CD4-positive, alpha-beta T cell (primary cell): ENCODE measurements around the gene OXCT1. TPM values are rescaled to one million over a fixed set of nuclear protein-coding genes. Genes with fewer than 3 reads are reported as not detected.
"Not testable (repeated sequence)": the region's sequence is repeated elsewhere in the genome, so short reads cannot be mapped to it uniquely, and the experiment has no call there.

Experiments
- ATAC-seq: fragments of 200-7000 bp; cut with Tn5 transposase; one replicate; pipeline ENCODE4 v1.10.0; 2022; ENCODE audit warnings: mild to moderate bottlenecking; ENCODE audit not compliant: poor library complexity
- CTCF ChIA-PET: fragments of 350-600 bp; sonication (Branson Sonifier 250); formaldehyde crosslinking; loops from one replicate; lab custom pipeline; 2021; ENCODE audit warnings: antibody characterized with exemption, inconsistent platforms; lab: Charles Lee
- POLR2A ChIA-PET: fragments of 350-600 bp; sonication (Branson Sonifier 250); formaldehyde crosslinking; loops from one replicate; lab custom pipeline; 2021; ENCODE audit warnings: antibody characterized with exemption, inconsistent platforms; lab: Charles Lee
- DNase-seq, 14 experiments: peaks; one replicate each; pipeline ENCODE4 v3.0.0-alpha.2; 2013 to 2020; ENCODE audit warnings: mixed read lengths in 2 of 14
- H3K27ac ChIP-seq, 2 donors: one replicate each; pipeline versions ENCODE4 v1.5.1 to v1.7.0; 2013; ENCODE audit warnings: low read length in 2 of 2, low read depth in 1 of 2, mild to moderate bottlenecking in 1 of 2
- H3K27me3 ChIP-seq, 2 experiments: 1 replicate in 1 of 2; 2 replicates in 1 of 2; pipeline versions ENCODE4 v1.6.1 to v1.7.0; 2013; ENCODE audit warnings: low read length in 2 of 2, control low read depth in 1 of 2, mild to moderate bottlenecking in 1 of 2, moderate library complexity in 1 of 2; ENCODE audit not compliant: insufficient read depth in 2 of 2, control insufficient read depth in 1 of 2
- H3K36me3 ChIP-seq: one replicate; pipeline ENCODE4 v1.6.1; 2013; ENCODE audit warnings: low read length, control low read depth; ENCODE audit not compliant: insufficient read depth
- H3K4me1 ChIP-seq: one replicate; pipeline ENCODE4 v1.6.1; 2013; ENCODE audit warnings: low read length, control low read depth; ENCODE audit not compliant: insufficient read depth
- H3K4me3 ChIP-seq: one replicate; pipeline ENCODE4 v1.5.1; 2013; ENCODE audit warnings: mild to moderate bottlenecking, low read length, moderate library complexity
- H3K9me3 ChIP-seq, 2 experiments: 1 replicate in 1 of 2; 2 replicates in 1 of 2; pipeline versions ENCODE4 v1.6.1 to v1.7.0; 2013; ENCODE audit warnings: low read length in 2 of 2, mild to moderate bottlenecking in 2 of 2, control low read depth in 1 of 2, moderate library complexity in 1 of 2; ENCODE audit not compliant: control insufficient read depth in 1 of 2, insufficient read depth in 1 of 2
- H3K27ac Mint-ChIP-seq: one replicate; pipeline ENCODE4 v1.8.0; 2020; ENCODE audit warnings: mixed read lengths
- H3K27me3 Mint-ChIP-seq: one replicate; pipeline ENCODE4 v1.8.0; 2021; ENCODE audit warnings: mixed read lengths
- H3K36me3 Mint-ChIP-seq: one replicate; pipeline ENCODE4 v1.8.0; 2021; ENCODE audit warnings: low read depth, mixed read lengths
- H3K4me1 Mint-ChIP-seq: one replicate; pipeline ENCODE4 v1.8.0; 2021; ENCODE audit warnings: low read depth, mixed read lengths
- H3K4me3 Mint-ChIP-seq: one replicate; pipeline ENCODE4 v1.8.0; 2020; ENCODE audit warnings: mild to moderate bottlenecking, mixed read lengths
- H3K9me3 Mint-ChIP-seq: one replicate; pipeline ENCODE4 v1.8.0; 2020; ENCODE audit warnings: mixed read lengths
- CTCF ChIP-seq: fragments of 200-600 bp; IDR thresholded peaks from one replicate; pipeline ENCODE4 v1.8.0; 2022; ENCODE audit warnings: antibody characterized with exemption, mild to moderate bottlenecking
- intact Hi-C, 2 experiments: fragments of 100-400 bp; cut with DNase I in 1 of 2; cut with micrococcal nuclease in 1 of 2; formaldehyde crosslinking; loops; one replicate each; pipeline versions ENCODE4 v1.15.1 to v1.9.0; 2023 to 2025; cut with DNase I, micrococcal nuclease
- total RNA-seq, 174 experiments: library from RNA in 2 of 174; stranded (reverse) in 2 of 174; gene quantifications; one replicate each; pipeline ENCODE4 v1.2.3 and lab custom pipeline; 2021 to 2026

Gene OXCT1
- total RNA-seq, 2 experiments from 2014 or later = 14.7 to 15.3 TPM

DNA sequence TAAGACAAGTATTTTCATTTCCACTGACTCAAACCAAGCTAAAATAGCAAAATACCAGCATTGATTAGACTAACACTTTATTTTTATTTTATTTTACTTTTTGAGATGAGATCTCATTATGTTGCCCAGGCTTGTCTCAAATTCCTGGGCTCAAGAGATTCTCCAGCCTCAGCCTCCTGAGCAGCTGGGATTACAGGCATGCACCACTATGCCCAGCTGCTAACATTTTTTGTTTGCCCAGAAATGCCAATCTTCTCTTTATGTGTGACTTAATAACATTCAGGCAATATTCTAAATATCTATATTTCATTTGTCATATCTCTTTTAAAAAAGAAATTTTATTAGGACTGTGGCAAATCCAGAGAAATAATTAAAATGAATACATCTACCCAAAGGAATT is 55.0 kb downstream of the OXCT1 start:
- H3K27me3 ChIP-seq = no peaks in the 10 kb centered on the region
- POLR2A ChIA-PET = no interaction called here
- no peak overlapping the region for H3K4me3 ChIP-seq
- no peaks in the 10 kb centered on the region for H3K9me3 ChIP-seq
- DNase-seq (no peak), ATAC-seq (no peak)
- CTCF ChIA-PET = no interaction called here
- no peak overlapping the region for H3K27ac Mint-ChIP-seq
- intact Hi-C loops = no loop called here
- H3K4me3 Mint-ChIP-seq = no peak overlapping the region
- no peaks in the 10 kb centered on the region for H3K36me3 ChIP-seq
- H3K27me3 Mint-ChIP-seq = no peaks in the 10 kb centered on the region
- no peaks in the 10 kb centered on the region for H3K4me1 ChIP-seq
- no peaks in the 10 kb centered on the region for H3K9me3 Mint-ChIP-seq
- peaks cover 38% of the 10 kb centered on the region for H3K4me1 Mint-ChIP-seq
- TF ChIP-seq CTCF = no peak
- peaks cover 11% of the 10 kb centered on the region for H3K36me3 Mint-ChIP-seq
- no peak overlapping the region for H3K27ac ChIP-seq

GRCh38 chr5:41814306-41814705 is 55.9 kb downstream of the OXCT1 start:
- H3K4me3 Mint-ChIP-seq, H3K9me3 Mint-ChIP-seq, CTCF ChIA-PET: not testable (repeated sequence)

DNA sequence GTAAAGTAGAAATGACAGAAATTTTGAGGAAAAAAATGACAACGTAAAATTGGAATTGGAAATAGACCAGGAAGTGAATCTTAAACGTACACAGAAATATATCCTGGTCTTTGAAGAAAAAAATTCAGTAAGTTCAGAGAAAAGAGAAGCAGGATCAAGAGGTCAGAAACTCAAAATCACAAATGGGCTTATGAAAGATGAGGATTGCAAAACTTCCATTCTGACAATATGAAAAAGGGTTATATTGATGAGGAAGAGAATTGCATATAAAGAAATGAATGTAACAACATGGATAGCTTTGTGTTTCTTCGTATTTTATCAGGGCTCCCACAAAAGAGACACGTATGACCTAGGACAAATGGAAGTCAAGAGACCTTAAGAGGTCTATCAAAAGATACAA is 58.1 kb downstream of the OXCT1 start:
- H3K4me1 ChIP-seq = no peaks in the 10 kb centered on the region
- no peaks in the 10 kb centered on the region for H3K9me3 Mint-ChIP-seq
- H3K27ac ChIP-seq = no peak overlapping the region
- ATAC-seq = no peak
- ChIA-PET CTCF (no interaction called here), POLR2A (interaction anchor here (0.6 kb wide), 1 partner anchor 33 kb away, joined by 3 read pairs; no protein-coding TSS in a partner anchor)
- H3K4me1 Mint-ChIP-seq = peaks cover 37% of the 10 kb centered on the region
- no peaks in the 10 kb centered on the region for H3K27me3 Mint-ChIP-seq
- no peak overlapping the region for H3K27ac Mint-ChIP-seq
- no peak for DNase-seq
- peaks cover 4% of the 10 kb centered on the region for H3K36me3 ChIP-seq
- intact Hi-C loops = no loop called here
- no peak for TF ChIP-seq CTCF
- peaks cover 35% of the 10 kb centered on the region for H3K36me3 Mint-ChIP-seq
- H3K4me3 ChIP-seq = no peak overlapping the region
- no peaks in the 10 kb centered on the region for H3K9me3 ChIP-seq
- no peak overlapping the region for H3K4me3 Mint-ChIP-seq
- no peaks in the 10 kb centered on the region for H3K27me3 ChIP-seq

More at GRCh38 chr5:41814306-41814705, 55.9 kb downstream of the OXCT1 start:
- H3K27ac Mint-ChIP-seq, POLR2A ChIA-PET, intact Hi-C loops, DNase-seq, H3K27ac ChIP-seq, H3K27me3 Mint-ChIP-seq, H3K36me3 ChIP-seq, H3K27me3 ChIP-seq, H3K4me1 ChIP-seq, ATAC-seq, H3K9me3 ChIP-seq, H3K4me3 ChIP-seq: not testable (repeated sequence)
- Mint-ChIP-seq H3K36me3 (peaks cover 20% of the 10 kb centered on the region), H3K4me1 (peaks cover 48% of the 10 kb centered on the region)

DNA sequence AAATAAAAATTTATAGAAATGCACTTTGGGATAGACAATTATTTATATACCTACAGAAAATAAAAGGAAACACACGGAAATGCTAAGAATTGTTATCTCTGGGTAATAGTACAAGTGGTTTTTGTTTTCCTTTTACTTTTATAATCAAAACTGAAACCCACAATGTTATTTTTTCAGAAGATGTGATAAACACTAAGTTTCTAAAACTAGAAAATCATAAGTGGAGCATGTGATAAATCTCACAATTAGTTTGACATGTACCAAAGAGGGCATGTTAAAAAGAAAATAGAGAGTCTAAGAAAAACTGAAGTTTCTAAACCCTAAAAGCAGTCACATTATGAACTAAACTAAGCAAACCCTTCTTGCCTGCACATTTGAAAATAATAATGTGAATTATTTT is 61.1 kb downstream of the OXCT1 start:
- Mint-ChIP-seq H3K27ac (no peak overlapping the region), H3K27me3 (no peaks in the 10 kb centered on the region), H3K4me3 (no peak overlapping the region), H3K36me3 (peaks cover 62% of the 10 kb centered on the region), H3K9me3 (no peaks in the 10 kb centered on the region), H3K4me1 (peaks cover 30% of the 10 kb centered on the region)
- Histone ChIP-seq H3K27ac (no peak overlapping the region), H3K9me3 (no peaks in the 10 kb centered on the region), H3K36me3 (peaks cover 30% of the 10 kb centered on the region), H3K27me3 (no peaks in the 10 kb centered on the region), H3K4me1 (no peaks in the 10 kb centered on the region), H3K4me3 (no peak overlapping the region)
- POLR2A ChIA-PET = no interaction called here
- ATAC-seq = no peak
- CTCF ChIA-PET = no interaction called here
- DNase-seq = peak in 1 of 14 experiments; percentile 5
- intact Hi-C loops = no loop called here
- TF ChIP-seq CTCF = no peak
